Coronary artery (tissue), 2 donors: ENCODE data around the gene RADIL.

Experiments
- DNase-seq: peaks from one replicate; pipeline ENCODE4 v3.0.0-alpha.2; 2017; ENCODE audit warnings: low spot score
- H3K27ac ChIP-seq, 2 donors: fragments of 200-600 bp; sonication (generic); one replicate each; pipeline ENCODE4 v1.5.1; 2016 to 2019
- H3K4me3 ChIP-seq: fragments of 200-600 bp; sonication (generic); 2 replicates; pipeline ENCODE4 v1.5.1; 2016; ENCODE audit warnings: mild to moderate bottlenecking, moderate library complexity
- CTCF ChIP-seq: fragments of 200-600 bp; sonication (generic); IDR thresholded peaks from one replicate; pipeline ENCODE4 v1.5.1; 2019; ENCODE audit warnings: antibody characterized with exemption

Gene RADIL

GRCh38 chr7:4833691-4834600, 49.6 kb downstream of the RADIL start:
- peak; percentile 57 for DNase-seq
- Histone ChIP-seq H3K27ac (no peak overlapping the region), H3K4me3 (no peak overlapping the region)
- no peak for TF ChIP-seq CTCF

GRCh38 chr7:4833176-4833575, 50.3 kb downstream of the RADIL start:
- DNase-seq: no peak
- no peak for TF ChIP-seq CTCF
- Histone ChIP-seq H3K4me3 (no peak overlapping the region), H3K27ac (no peak overlapping the region)

- no peak for TF ChIP-seq CTCF
- Histone ChIP-seq H3K4me3 (no peak overlapping the region), H3K27ac (no peak overlapping the region)
- DNase-seq: no peak
Measured at GRCh38 chr7:4832711-4833110, 50.8 kb downstream of the RADIL start.

- no peak overlapping the region for H3K27ac ChIP-seq
- no peak overlapping the region for H3K4me3 ChIP-seq
- DNase-seq: no peak
- no peak for TF ChIP-seq CTCF
Measured at GRCh38 chr7:4831723-4832495, 51.6 kb downstream of the RADIL start.

- H3K27ac ChIP-seq: no peak overlapping the region
- H3K4me3 ChIP-seq: no peak overlapping the region
- no peak for TF ChIP-seq CTCF
- no peak for DNase-seq
Measured at GRCh38 chr7:4830176-4830575, 53.3 kb downstream of the RADIL start.

GRCh38 chr7:4828720-4829383, 54.7 kb downstream of the RADIL start:
- no peak for TF ChIP-seq CTCF
- Histone ChIP-seq H3K4me3 (no peak overlapping the region), H3K27ac (no peak overlapping the region)
- DNase-seq: no peak
